ENCODE results near the gene SSR1. TPM values are rescaled to one million over a fixed set of nuclear protein-coding genes. Genes with fewer than 3 reads are reported as not detected.
"Not testable (repeated sequence)": the region's sequence is repeated elsewhere in the genome, so short reads cannot be mapped to it uniquely, and the experiment has no call there.

The SSR1 gene
- total RNA-seq, 3 donors from 2014 or later (not counting 1 experiment from before 2014, with no cell fraction given): 82.8 to 97.6 (median 93.1) TPM

DNA sequence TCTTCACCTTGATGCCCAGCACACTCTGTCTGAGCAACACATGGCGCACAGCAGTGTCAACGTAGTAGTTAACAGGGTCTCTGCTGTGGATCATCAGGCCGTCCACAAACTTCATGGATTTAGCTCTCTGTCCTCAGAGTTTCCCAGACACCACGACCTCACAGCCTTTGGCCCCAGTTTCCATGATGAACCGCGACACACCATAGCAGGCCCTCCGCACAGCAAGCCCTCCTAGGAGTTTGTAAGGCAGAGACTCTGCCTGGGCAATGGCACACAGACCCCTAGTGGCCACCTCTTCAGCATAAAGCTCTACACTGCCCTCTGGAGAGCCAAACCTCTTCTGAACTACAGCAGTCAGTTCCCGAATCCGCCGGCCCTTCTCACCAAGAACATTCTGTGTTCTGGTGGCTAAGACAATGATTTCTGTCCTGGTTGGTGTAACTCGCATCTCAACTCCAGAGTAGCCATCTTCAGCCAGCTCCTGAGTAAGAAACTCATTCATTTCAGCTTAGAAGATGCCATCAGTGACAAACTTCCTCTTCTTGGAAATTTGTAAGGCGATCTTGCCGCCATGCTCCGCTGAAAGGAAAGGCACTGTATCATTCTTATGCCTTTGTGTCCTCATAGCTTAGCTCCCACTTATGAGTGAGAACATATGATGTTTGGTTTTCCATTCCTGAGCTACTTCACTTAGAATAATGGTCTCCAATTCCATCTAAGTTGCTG is 26.2 kb upstream of the SSR1 start:
- H3K4me1 ChIP-seq (ENCODE audit: control insufficient read depth, insufficient read depth, low read length); H3K27me3 ChIP-seq (ENCODE audit: control insufficient read depth, insufficient read depth, low read length); H3K4me3 Mint-ChIP-seq; H3K27ac Mint-ChIP-seq; H3K4me1 Mint-ChIP-seq; H3K4me3 ChIP-seq (ENCODE audit: low read length); H3K9me3 ChIP-seq (ENCODE audit: control insufficient read depth, insufficient read depth, low read length); H3K36me3 Mint-ChIP-seq; H3K27ac ChIP-seq (ENCODE audit: low read length); H3K9me3 Mint-ChIP-seq; H3K36me3 ChIP-seq (ENCODE audit: control insufficient read depth, insufficient read depth, low read length): not testable (repeated sequence)
- intact Hi-C loops (cut with micrococcal nuclease): loop anchor here (2.0 kb wide), 1 partner anchor 62 kb away; no protein-coding TSS in a partner anchor
- ATAC-seq (peak in 2 of 3 donors; percentile 36 to 75), DNase-seq (peak in 1 of 2 donors; percentile 43)
- TF ChIP-seq, protein P1, sequence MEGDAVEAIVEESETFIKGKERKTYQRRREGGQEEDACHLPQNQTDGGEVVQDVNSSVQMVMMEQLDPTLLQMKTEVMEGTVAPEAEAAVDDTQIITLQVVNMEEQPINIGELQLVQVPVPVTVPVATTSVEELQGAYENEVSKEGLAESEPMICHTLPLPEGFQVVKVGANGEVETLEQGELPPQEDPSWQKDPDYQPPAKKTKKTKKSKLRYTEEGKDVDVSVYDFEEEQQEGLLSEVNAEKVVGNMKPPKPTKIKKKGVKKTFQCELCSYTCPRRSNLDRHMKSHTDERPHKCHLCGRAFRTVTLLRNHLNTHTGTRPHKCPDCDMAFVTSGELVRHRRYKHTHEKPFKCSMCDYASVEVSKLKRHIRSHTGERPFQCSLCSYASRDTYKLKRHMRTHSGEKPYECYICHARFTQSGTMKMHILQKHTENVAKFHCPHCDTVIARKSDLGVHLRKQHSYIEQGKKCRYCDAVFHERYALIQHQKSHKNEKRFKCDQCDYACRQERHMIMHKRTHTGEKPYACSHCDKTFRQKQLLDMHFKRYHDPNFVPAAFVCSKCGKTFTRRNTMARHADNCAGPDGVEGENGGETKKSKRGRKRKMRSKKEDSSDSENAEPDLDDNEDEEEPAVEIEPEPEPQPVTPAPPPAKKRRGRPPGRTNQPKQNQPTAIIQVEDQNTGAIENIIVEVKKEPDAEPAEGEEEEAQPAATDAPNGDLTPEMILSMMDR (IDR thresholded peaks at IDR 0.05): peak; percentile 19
- 81% methylated on average over 14 of the region's 14 CpGs for WGBS (ENCODE audit: insufficient coverage)
- H3K27me3 Mint-ChIP-seq (ENCODE audit: low read depth in 2 of 2): peaks cover 13 to 20% of the 10 kb centered on the region in 2 donors

DNA sequence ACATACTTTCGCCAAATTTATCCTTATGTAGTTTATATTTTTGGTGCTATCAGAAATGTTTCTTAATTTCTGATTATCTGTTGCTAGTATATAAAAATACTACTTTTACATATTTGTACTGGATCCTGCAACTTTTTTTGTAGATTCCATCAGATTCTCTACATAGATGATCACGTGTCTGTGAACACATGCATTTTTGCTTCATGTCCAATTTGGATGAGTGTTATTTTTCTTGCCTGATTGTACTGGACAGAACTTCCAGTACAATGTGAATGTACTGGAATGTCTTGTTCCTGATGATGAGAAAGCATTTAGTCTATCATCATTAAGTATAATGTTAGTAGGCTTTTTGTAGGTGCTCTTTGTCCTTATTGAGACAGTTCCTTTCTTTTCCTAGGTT is 25.0 kb upstream of the SSR1 start:
- Mint-ChIP-seq H3K9me3 (no peaks in the 10 kb centered on the region), H3K4me3 (no peak overlapping the region), H3K36me3 (no peaks in the 10 kb centered on the region), H3K27ac (no peak overlapping the region), H3K4me1 (peaks cover 0 to 6% of the 10 kb centered on the region in 2 donors), H3K27me3 (ENCODE audit: low read depth in 2 of 2) (peaks cover 13 to 20% of the 10 kb centered on the region in 2 donors)
- Histone ChIP-seq H3K4me3 (ENCODE audit: low read length) (no peak overlapping the region), H3K4me1 (ENCODE audit: control insufficient read depth, insufficient read depth, low read length) (no peaks in the 10 kb centered on the region), H3K9me3 (ENCODE audit: control insufficient read depth, insufficient read depth, low read length) (no peaks in the 10 kb centered on the region), H3K27me3 (ENCODE audit: control insufficient read depth, insufficient read depth, low read length) (no peaks in the 10 kb centered on the region), H3K36me3 (ENCODE audit: control insufficient read depth, insufficient read depth, low read length) (no peaks in the 10 kb centered on the region), H3K27ac (ENCODE audit: low read length) (no peak overlapping the region)
- intact Hi-C loops (cut with micrococcal nuclease): loop anchor here (2.0 kb wide), 1 partner anchor 61 kb away; no protein-coding TSS in a partner anchor
- 100% methylated on average over 1 of the region's 2 CpGs for WGBS (ENCODE audit: insufficient coverage)
- TF ChIP-seq, protein P1 (IDR thresholded peaks at IDR 0.05): no peak
- ATAC-seq (no peak), DNase-seq (no peak)

DNA sequence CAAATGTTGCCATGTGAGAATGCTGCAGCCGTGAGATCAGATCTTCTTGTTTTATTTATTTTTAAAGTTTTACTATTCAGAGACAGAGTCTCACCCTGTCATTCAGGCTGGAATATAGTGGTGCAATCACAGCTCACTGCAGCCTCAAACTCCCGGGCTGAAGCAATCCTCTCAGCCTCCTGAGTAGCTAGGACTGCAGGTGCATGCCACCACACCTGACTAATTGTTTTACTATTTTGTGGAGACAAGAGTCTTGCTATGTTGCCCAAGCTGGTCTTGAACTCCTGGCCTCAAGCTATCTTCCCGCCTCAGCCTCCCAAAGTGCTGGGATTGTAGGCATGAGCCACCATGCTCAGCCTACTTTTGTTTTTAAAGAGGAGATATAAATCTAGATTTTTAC is 22.5 kb upstream of the SSR1 start:
- no peaks in the 10 kb centered on the region for H3K4me1 Mint-ChIP-seq
- H3K27ac Mint-ChIP-seq: no peak overlapping the region
- ATAC-seq (no peak), DNase-seq (no peak)
- peaks cover 13 to 20% of the 10 kb centered on the region in 2 donors for H3K27me3 Mint-ChIP-seq (ENCODE audit: low read depth in 2 of 2)
- Histone ChIP-seq H3K27me3 (ENCODE audit: control insufficient read depth, insufficient read depth, low read length) (no peaks in the 10 kb centered on the region), H3K4me3 (ENCODE audit: low read length) (no peak overlapping the region), H3K9me3 (ENCODE audit: control insufficient read depth, insufficient read depth, low read length) (no peaks in the 10 kb centered on the region), H3K27ac (ENCODE audit: low read length) (no peak overlapping the region), H3K36me3 (ENCODE audit: control insufficient read depth, insufficient read depth, low read length) (no peaks in the 10 kb centered on the region), H3K4me1 (ENCODE audit: control insufficient read depth, insufficient read depth, low read length) (no peaks in the 10 kb centered on the region)
- no peaks in the 10 kb centered on the region for H3K36me3 Mint-ChIP-seq
- intact Hi-C loops (cut with micrococcal nuclease): no loop called here
- H3K9me3 Mint-ChIP-seq: no peaks in the 10 kb centered on the region
- no peak overlapping the region for H3K4me3 Mint-ChIP-seq
- 88% methylated on average over 3 of the region's 3 CpGs for WGBS (ENCODE audit: insufficient coverage)
- TF ChIP-seq, protein P1 (IDR thresholded peaks at IDR 0.05): no peak

DNA sequence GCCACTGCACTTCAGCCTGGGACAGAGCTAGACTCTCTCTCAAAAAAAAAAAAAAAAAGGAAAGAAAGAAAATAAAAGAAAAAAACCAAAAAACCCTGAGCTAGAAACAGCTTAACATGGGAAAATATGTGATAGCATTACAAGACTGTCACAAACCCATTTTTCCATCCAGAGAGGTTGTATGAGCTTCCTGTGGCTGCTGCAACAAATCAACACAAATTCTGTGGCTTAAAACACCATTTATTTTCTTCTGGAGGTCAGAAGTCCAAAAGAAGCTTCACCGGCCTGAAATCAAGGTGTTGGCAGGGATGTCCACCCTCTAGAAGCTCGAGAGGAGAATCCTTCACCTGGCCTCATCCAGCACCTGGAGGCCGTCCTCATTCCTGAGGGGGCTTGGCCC is 21.7 kb upstream of the SSR1 start:
- no peaks in the 10 kb centered on the region for H3K36me3 ChIP-seq (ENCODE audit: control insufficient read depth, insufficient read depth, low read length)
- DNase-seq (no peak), ATAC-seq (no peak)
- Mint-ChIP-seq H3K27ac (no peak overlapping the region), H3K27me3 (ENCODE audit: low read depth in 2 of 2) (peaks cover 13 to 20% of the 10 kb centered on the region in 2 donors), H3K36me3 (no peaks in the 10 kb centered on the region), H3K9me3 (no peaks in the 10 kb centered on the region), H3K4me3 (no peak overlapping the region), H3K4me1 (no peaks in the 10 kb centered on the region)
- H3K4me3 ChIP-seq (ENCODE audit: low read length): no peak overlapping the region
- H3K4me1 ChIP-seq (ENCODE audit: control insufficient read depth, insufficient read depth, low read length): no peaks in the 10 kb centered on the region
- TF ChIP-seq, protein P1 (IDR thresholded peaks at IDR 0.05): no peak
- H3K27me3 ChIP-seq (ENCODE audit: control insufficient read depth, insufficient read depth, low read length): no peaks in the 10 kb centered on the region
- intact Hi-C loops (cut with micrococcal nuclease): no loop called here
- H3K27ac ChIP-seq (ENCODE audit: low read length): no peak overlapping the region
- 87% methylated on average over 3 of the region's 3 CpGs for WGBS (ENCODE audit: insufficient coverage)
- H3K9me3 ChIP-seq (ENCODE audit: control insufficient read depth, insufficient read depth, low read length): no peaks in the 10 kb centered on the region

Data from natural killer cell (primary cell).